ENCODE data around the gene TET3. TPM values are rescaled to one million over a fixed set of nuclear protein-coding genes. Genes with fewer than 3 reads are reported as not detected.
A peak's percentile ranks its signal among the peaks of the same experiment; 100 is the strongest.

TET3 gene
- total RNA-seq, 1 donor from 2014 or later = 92.4 TPM

- H3K27me3 Mint-ChIP-seq (ENCODE audit: unreplicated experiment) = peaks cover 18% of the 10 kb centered on the region
- no peak for DNase-seq
- H3K36me3 Mint-ChIP-seq (ENCODE audit: unreplicated experiment) = peaks cover 4% of the 10 kb centered on the region
- peak overlapping the region; percentile 89 for H3K4me3 Mint-ChIP-seq (ENCODE audit: unreplicated experiment)
- H3K9me3 Mint-ChIP-seq (ENCODE audit: unreplicated experiment) = peaks cover 7% of the 10 kb centered on the region
- peak overlapping the region; percentile 77 for H3K27ac Mint-ChIP-seq (ENCODE audit: unreplicated experiment)
- peaks cover 34% of the 10 kb centered on the region for H3K4me1 Mint-ChIP-seq (ENCODE audit: low read depth, unreplicated experiment)
- no peak for TF ChIP-seq CTCF (IDR thresholded peaks at IDR 0.05; ENCODE audit: partially characterized antibody, unreplicated experiment)
These were observed 786 bp downstream of the TET3 start for GRCh38 chr2:73985308-73986084.

GRCh38 chr2:73986085-73986681 lies 1.5 kb downstream of the TET3 start:
- H3K27ac Mint-ChIP-seq (ENCODE audit: unreplicated experiment) = no peak overlapping the region
- H3K36me3 Mint-ChIP-seq (ENCODE audit: unreplicated experiment) = no peaks in the 10 kb centered on the region
- H3K9me3 Mint-ChIP-seq (ENCODE audit: unreplicated experiment) = peaks cover 7% of the 10 kb centered on the region
- peaks cover 31% of the 10 kb centered on the region for H3K4me1 Mint-ChIP-seq (ENCODE audit: low read depth, unreplicated experiment)
- DNase-seq = no peak
- H3K27me3 Mint-ChIP-seq (ENCODE audit: unreplicated experiment) = peaks cover 18% of the 10 kb centered on the region
- peak overlapping the region; percentile 89 for H3K4me3 Mint-ChIP-seq (ENCODE audit: unreplicated experiment)
- TF ChIP-seq CTCF (IDR thresholded peaks at IDR 0.05; ENCODE audit: partially characterized antibody, unreplicated experiment) = no peak

- Mint-ChIP-seq H3K9me3 (ENCODE audit: unreplicated experiment) (peaks cover 7% of the 10 kb centered on the region), H3K27me3 (ENCODE audit: unreplicated experiment) (peaks cover 18% of the 10 kb centered on the region), H3K4me3 (ENCODE audit: unreplicated experiment) (peak overlapping the region; percentile 89), H3K36me3 (ENCODE audit: unreplicated experiment) (no peaks in the 10 kb centered on the region), H3K4me1 (ENCODE audit: low read depth, unreplicated experiment) (peaks cover 23% of the 10 kb centered on the region), H3K27ac (ENCODE audit: unreplicated experiment) (no peak overlapping the region)
- TF ChIP-seq CTCF (IDR thresholded peaks at IDR 0.05; ENCODE audit: partially characterized antibody, unreplicated experiment) = no peak
- no peak for DNase-seq
These were observed 2.6 kb downstream of the TET3 start for GRCh38 chr2:73987109-73987947.

GRCh38 chr2:73987948-73988700 lies 3.4 kb downstream of the TET3 start:
- no peak for DNase-seq
- Mint-ChIP-seq H3K4me1 (ENCODE audit: low read depth, unreplicated experiment) (peaks cover 21% of the 10 kb centered on the region), H3K9me3 (ENCODE audit: unreplicated experiment) (peaks cover 7% of the 10 kb centered on the region), H3K27me3 (ENCODE audit: unreplicated experiment) (peaks cover 19% of the 10 kb centered on the region), H3K4me3 (ENCODE audit: unreplicated experiment) (peak overlapping the region; percentile 89), H3K36me3 (ENCODE audit: unreplicated experiment) (no peaks in the 10 kb centered on the region), H3K27ac (ENCODE audit: unreplicated experiment) (no peak overlapping the region)
- TF ChIP-seq CTCF (IDR thresholded peaks at IDR 0.05; ENCODE audit: partially characterized antibody, unreplicated experiment) = no peak

Data from glutamatergic neuron (in vitro differentiated cells).